SU-DHL-6 (cell line): ENCODE results near the gene FAM168B.

Source experiments
- CTCF ChIP-seq: fragments of 200-600 bp; sonication (generic); IDR thresholded peaks from one replicate; pipeline ENCODE4 v1.5.1; 2017; ENCODE audit warnings: antibody characterized with exemption, mild to moderate bottlenecking, low read length, moderate library complexity; ENCODE audit not compliant: insufficient read depth, poor library complexity, severe bottlenecking
- EZH2phosphoT487 ChIP-seq: fragments of 200-600 bp; sonication (generic), shearing (Covaris generic); conservative IDR thresholded peaks from 2 replicates; pipeline ENCODE4 v1.6.1; 2018; ENCODE audit warnings: mild to moderate bottlenecking, antibody characterized with exemption, low read length, moderate library complexity, mixed read lengths

GRCh38 chr2:131067465-131068125, 25.7 kb downstream of the FAM168B start:
- TF ChIP-seq CTCF: no peak
- TF ChIP-seq EZH2phosphoT487: no peak
